Heart right ventricle (tissue), 16 donors: ENCODE results near the gene ELN. TPM values are rescaled to one million over a fixed set of nuclear protein-coding genes. Genes with fewer than 3 reads are reported as not detected.
A peak's percentile ranks its signal among the peaks of the same experiment; 100 is the strongest.

Source experiments
- ATAC-seq, 8 donors: fragments of 200-7000 bp; cut with Tn5 transposase; one replicate each; pipeline ENCODE4 v1.9.1; 2020; ENCODE audit warnings: mild to moderate bottlenecking in 8 of 8, moderate library complexity in 8 of 8, moderate number of reproducible peaks in 1 of 8
- DNase-seq, 2 donors: peaks; one replicate each; pipeline ENCODE4 v3.0.0-alpha.2; 2020
- H3K27ac ChIP-seq, 10 donors: fragments of 200-600 bp; sonication (generic) in 2 of 10; one replicate each; pipeline versions ENCODE4 v1.5.0 to v1.8.0; 2020 to 2022; ENCODE audit warnings: mild to moderate bottlenecking in 3 of 10
- H3K27me3 ChIP-seq, 7 donors: fragments of 200-600 bp; one replicate each; pipeline ENCODE4 v1.8.0; 2021 to 2022; ENCODE audit warnings: mild to moderate bottlenecking in 2 of 7
- H3K36me3 ChIP-seq, 9 donors: fragments of 200-600 bp; sonication (generic) in 1 of 9; one replicate each; pipeline versions ENCODE4 v1.5.0 to v1.8.0; 2020 to 2022; ENCODE audit warnings: mild to moderate bottlenecking in 2 of 9
- H3K4me1 ChIP-seq, 9 donors: fragments of 200-600 bp; sonication (generic) in 1 of 9; one replicate each; pipeline versions ENCODE4 v1.5.0 to v1.8.0; 2020 to 2022; ENCODE audit warnings: mild to moderate bottlenecking in 4 of 9
- H3K4me3 ChIP-seq, 10 donors: fragments of 200-600 bp; sonication (generic) in 2 of 10; one replicate each; pipeline versions ENCODE4 v1.5.0 to v1.8.0; 2020 to 2022; ENCODE audit warnings: mild to moderate bottlenecking in 7 of 10, moderate library complexity in 2 of 10
- H3K9me3 ChIP-seq, 11 donors: fragments of 200-600 bp in 10 of 11; sonication (generic) in 2 of 11; one replicate each; pipeline versions ENCODE4 v1.5.0 to v1.8.0; 2013 to 2022; ENCODE audit warnings: mild to moderate bottlenecking in 2 of 11, control low read depth in 1 of 11, moderate library complexity in 1 of 11
- WGBS, 2 donors: extraction: QIAGEN DNeasy Blood & Tissue Kit; methylation state at CpG; one replicate each; pipeline ENCODE4 v1.1.7; 2013; ENCODE audit warnings: inconsistent platforms in 1 of 2; 5-methylcytosine and 5-hydroxymethylcytosine counted together
- intact Hi-C, 10 donors: fragments of 100-400 bp; cut with DNase I; formaldehyde crosslinking; loops; one replicate each; pipeline versions ENCODE4 v1.11.1 to v1.14.2; 2022
- polyA plus RNA-seq, 2 donors: library from polyadenylated mRNA; stranded (reverse); fragments of 200-250 nt; gene quantifications; one replicate each; pipeline ENCODE4 v1.2.3, GENCODE V29; 2013
- total RNA-seq, 10 donors: library from RNA; stranded (reverse); fragmentation: NEBNext Ultra II Directional in 3 of 10; extraction: Animal tissue kit (Norgen Biotek cat#: 25700) in 3 of 10; gene quantifications; one replicate each; pipeline versions ENCODE4 v1.2.1 to v1.2.4, GENCODE V29; 2021 to 2023
- TF ChIP-seq, protein P1 (sequence below), 9 donors: fragments of 200-600 bp; sonication (generic) in 2 of 9; IDR thresholded peaks; one replicate each; pipeline versions ENCODE4 v1.5.0 to v1.8.0; 2021 to 2022; ENCODE audit warnings: antibody characterized with exemption in 9 of 9, mild to moderate bottlenecking in 5 of 9, moderate library complexity in 1 of 9
- donor health status: Arrhythmogenic right ventricular cardiomyopathy.
- donor health status: ischemic (EF 13 %, LVEDD 7.1; RV severe dilation, severe dysfunction).
- donor health status: healthy with polysubstance abuse.
- donor health status: DM: no; HTN: yes; CAD: no.
- donor health status: DM: no; HTN: no; CAD: no.
- donor health status: ischemic (EF 25% LVEDD 6.9; RV normal size, moderate dysfunction).
- donor health status: ischemic (EF 25% LVEDD 5.7; RV mildly dilated, moderate dysfunction).
- donor health status: healthy.
- donor health status: DM: yes; HTN: yes; CAD: no.
- donor health status: Ischemic cardiomyopathy.
- donor health status: ischemic (EF 35%, LVEDD 5.7; RV mildly dilated, moderate dysfunction).
- donor health status: nonischemic (EF 11% LVEDD 7.7; RV severe dilation, severe dysfunction).
- donor health status: DM: yes; HTN: yes; CAD: no.
- donor health status: PGD.
- donor health status: ischemic (EF 29% LVEDD 5.4; RV normal size, mild dysfunction).
- donor health status: nonischemic (EF 23%, LVEDD 6.1; RV moderate dilation, normal function).

The ELN gene
- total and polyA plus RNA-seq, 12 donors: 14.2 to 99.8 (median 31.8) TPM

- 66 to 77% methylated on average over 11 of the region's 11 CpGs for WGBS, 2 donors
- peaks cover 10 to 53% (median 38%) of the 10 kb centered on the region in 9 donors for H3K4me1 ChIP-seq
- H3K27me3 ChIP-seq: peaks cover 0 to 41% (median 11%) of the 10 kb centered on the region in 7 donors
- DNase-seq (no peak), ATAC-seq (no peak)
- H3K27ac ChIP-seq: no peak overlapping the region
- no peaks in the 10 kb centered on the region for H3K36me3 ChIP-seq
- TF ChIP-seq, protein P1, sequence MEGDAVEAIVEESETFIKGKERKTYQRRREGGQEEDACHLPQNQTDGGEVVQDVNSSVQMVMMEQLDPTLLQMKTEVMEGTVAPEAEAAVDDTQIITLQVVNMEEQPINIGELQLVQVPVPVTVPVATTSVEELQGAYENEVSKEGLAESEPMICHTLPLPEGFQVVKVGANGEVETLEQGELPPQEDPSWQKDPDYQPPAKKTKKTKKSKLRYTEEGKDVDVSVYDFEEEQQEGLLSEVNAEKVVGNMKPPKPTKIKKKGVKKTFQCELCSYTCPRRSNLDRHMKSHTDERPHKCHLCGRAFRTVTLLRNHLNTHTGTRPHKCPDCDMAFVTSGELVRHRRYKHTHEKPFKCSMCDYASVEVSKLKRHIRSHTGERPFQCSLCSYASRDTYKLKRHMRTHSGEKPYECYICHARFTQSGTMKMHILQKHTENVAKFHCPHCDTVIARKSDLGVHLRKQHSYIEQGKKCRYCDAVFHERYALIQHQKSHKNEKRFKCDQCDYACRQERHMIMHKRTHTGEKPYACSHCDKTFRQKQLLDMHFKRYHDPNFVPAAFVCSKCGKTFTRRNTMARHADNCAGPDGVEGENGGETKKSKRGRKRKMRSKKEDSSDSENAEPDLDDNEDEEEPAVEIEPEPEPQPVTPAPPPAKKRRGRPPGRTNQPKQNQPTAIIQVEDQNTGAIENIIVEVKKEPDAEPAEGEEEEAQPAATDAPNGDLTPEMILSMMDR (IDR thresholded peaks at IDR 0.05): no peak
- H3K9me3 ChIP-seq: no peaks in the 10 kb centered on the region
- intact Hi-C loops: loop anchor here in 3 of 10 donors (5.0 to 10.0 kb wide), 2 partner anchors 36 to 129 kb away; no protein-coding TSS in a partner anchor
- no peak overlapping the region for H3K4me3 ChIP-seq
Observed at GRCh38 chr7:74023786-74024185, 4.2 kb upstream of the ELN start.

DNA sequence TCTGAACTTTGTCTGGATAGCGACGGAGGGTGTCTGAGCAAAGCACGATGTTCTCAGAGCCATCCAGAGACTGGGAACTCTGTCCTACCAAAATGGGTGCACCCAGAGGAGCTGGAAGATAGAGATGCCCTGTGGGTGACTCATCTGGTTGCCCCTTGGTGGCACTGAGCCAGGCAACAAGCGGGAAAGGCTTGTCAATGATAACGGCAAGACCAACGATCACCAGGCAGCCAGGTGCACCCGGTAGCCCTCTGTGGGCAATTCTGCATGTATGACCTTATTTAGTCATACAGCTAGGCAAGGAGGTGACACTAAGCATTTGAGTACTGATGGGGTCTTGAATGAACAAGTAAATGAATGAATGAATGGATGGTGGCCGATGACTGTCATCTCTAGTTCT is 2.8 kb upstream of the ELN start:
- ATAC-seq (no peak), DNase-seq (no peak)
- H3K27me3 ChIP-seq: peaks cover 0 to 55% (median 11%) of the 10 kb centered on the region in 7 donors
- peaks cover 10 to 66% (median 42%) of the 10 kb centered on the region in 9 donors for H3K4me1 ChIP-seq
- TF ChIP-seq, protein P1 (IDR thresholded peaks at IDR 0.05): no peak
- H3K9me3 ChIP-seq: no peaks in the 10 kb centered on the region
- H3K27ac ChIP-seq: no peak overlapping the region
- WGBS, 2 donors: 73 to 79% methylated on average over 8 of the region's 8 CpGs
- intact Hi-C loops: loop anchor here in 9 of 10 donors (5.0 to 10.0 kb wide), 5 partner anchors 38 to 163 kb away; partner anchors contain the start of gene TMEM270 (in 1 of the 9)
- no peak overlapping the region for H3K4me3 ChIP-seq
- no peaks in the 10 kb centered on the region for H3K36me3 ChIP-seq

- H3K4me1 ChIP-seq: peaks cover 10 to 72% (median 42%) of the 10 kb centered on the region in 9 donors
- no peak overlapping the region for H3K27ac ChIP-seq
- H3K27me3 ChIP-seq: peaks cover 0 to 58% (median 11%) of the 10 kb centered on the region in 7 donors
- TF ChIP-seq, protein P1 (IDR thresholded peaks at IDR 0.05): no peak
- DNase-seq (no peak), ATAC-seq (no peak)
- 73 to 74% methylated on average over 8 of the region's 8 CpGs for WGBS, 2 donors
- no peak overlapping the region for H3K4me3 ChIP-seq
- H3K9me3 ChIP-seq: no peaks in the 10 kb centered on the region
- intact Hi-C loops: loop anchor here in 9 of 10 donors (2.0 to 10.0 kb wide), 6 partner anchors 38 to 163 kb away; partner anchors contain the start of gene TMEM270 (in 1 of the 9)
- H3K36me3 ChIP-seq: no peaks in the 10 kb centered on the region
Observed at GRCh38 chr7:74025730-74026129, 2.2 kb upstream of the ELN start.

- H3K9me3 ChIP-seq: no peaks in the 10 kb centered on the region
- no peak overlapping the region for H3K4me3 ChIP-seq
- peak overlapping the region in 7 of 10 donors; percentile 70 to 92 (median 85) for H3K27ac ChIP-seq
- no peak for DNase-seq
- intact Hi-C loops: loop anchor here in 9 of 10 donors (2.0 to 10.0 kb wide), 6 partner anchors 39 to 164 kb away; partner anchors contain the start of gene TMEM270 (in 1 of the 9)
- ATAC-seq: peak in 2 of 8 donors; percentile 1
- peaks cover 10 to 79% (median 48%) of the 10 kb centered on the region in 9 donors for H3K4me1 ChIP-seq
- H3K36me3 ChIP-seq: no peaks in the 10 kb centered on the region
- 28 to 30% methylated on average over 6 of the region's 6 CpGs for WGBS, 2 donors
- TF ChIP-seq, protein P1 (IDR thresholded peaks at IDR 0.05): no peak
- peaks cover 0 to 62% (median 11%) of the 10 kb centered on the region in 7 donors for H3K27me3 ChIP-seq
Observed at GRCh38 chr7:74026406-74026902, 1.5 kb upstream of the ELN start.
